Measurements from ENCODE around the gene ZNF77. TPM values are rescaled to one million over a fixed set of nuclear protein-coding genes. Genes with fewer than 3 reads are reported as not detected.
"Not testable (repeated sequence)": the region's sequence is repeated elsewhere in the genome, so short reads cannot be mapped to it uniquely, and the experiment has no call there.

ZNF77 gene
- total RNA-seq (2012; rRNA removed): 3.1 and 5.1 TPM in 2 replicates

DNA sequence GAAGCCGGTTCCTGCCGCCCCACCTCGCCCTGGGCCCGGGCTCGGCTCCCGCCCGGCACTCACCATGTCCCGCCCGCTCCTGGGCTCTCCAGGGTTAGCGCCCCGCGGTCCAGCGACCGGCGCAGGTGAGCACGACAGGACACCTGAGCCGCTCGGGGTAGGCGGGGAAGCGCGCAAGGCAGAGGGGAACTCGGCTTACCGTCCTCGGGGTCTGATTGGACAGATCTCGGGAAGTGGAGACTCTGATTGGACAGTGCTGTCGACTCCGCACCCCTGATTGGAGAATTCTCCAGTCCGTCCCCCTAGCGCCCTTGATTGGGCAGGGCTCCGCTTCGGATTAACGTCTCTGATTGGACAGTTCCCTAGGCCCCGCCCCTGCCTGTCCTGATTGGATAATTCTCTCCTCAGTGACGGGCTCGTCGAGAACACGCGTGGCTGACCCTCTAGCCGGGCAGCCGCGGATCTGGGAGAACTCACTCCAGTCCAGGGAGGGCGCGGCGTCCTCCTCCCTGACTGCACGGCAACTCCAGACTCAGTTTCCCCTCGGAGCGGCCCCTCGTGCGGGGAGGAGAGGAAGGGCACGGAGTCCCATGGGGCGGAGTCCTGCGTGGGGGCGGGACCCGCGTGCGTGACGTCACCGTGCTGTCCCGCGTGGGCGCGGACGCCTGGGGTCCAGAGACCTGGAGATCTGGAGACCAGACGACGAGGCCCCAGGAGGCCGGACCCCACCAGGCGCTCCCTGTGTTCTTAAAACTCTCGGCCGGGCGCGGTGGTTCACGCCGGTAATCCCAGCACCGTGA lies at the start of gene ZNF77:
ZNF77 (minus strand) TSS at position 197 of the 800 bp plus-strand sequence; CDS start at position 66, 131 bp downstream.
- Histone ChIP-seq H3K9ac (ENCODE audit: low read depth, low read length) (peak within 1 kb of the TSS; percentile 87), H3K4me1 (ENCODE audit: control insufficient read depth, insufficient read depth, low read length) (peaks cover 13% of the 10 kb centered on the region), H3K36me3 (ENCODE audit: insufficient read depth, low read length) (no peaks in the 10 kb centered on the region), H3K4me3 (ENCODE audit: low read length) (peak within 1 kb of the TSS; percentile 84), H3K27me3 (ENCODE audit: control insufficient read depth, insufficient read depth, low read length) (no peaks in the 10 kb centered on the region), H3K9me3 (replicated peaks; ENCODE audit: low read length) (no peaks in the 10 kb centered on the region), H3K4me2 (ENCODE audit: low read length) (peak within 1 kb of the TSS; percentile 99)

DNA sequence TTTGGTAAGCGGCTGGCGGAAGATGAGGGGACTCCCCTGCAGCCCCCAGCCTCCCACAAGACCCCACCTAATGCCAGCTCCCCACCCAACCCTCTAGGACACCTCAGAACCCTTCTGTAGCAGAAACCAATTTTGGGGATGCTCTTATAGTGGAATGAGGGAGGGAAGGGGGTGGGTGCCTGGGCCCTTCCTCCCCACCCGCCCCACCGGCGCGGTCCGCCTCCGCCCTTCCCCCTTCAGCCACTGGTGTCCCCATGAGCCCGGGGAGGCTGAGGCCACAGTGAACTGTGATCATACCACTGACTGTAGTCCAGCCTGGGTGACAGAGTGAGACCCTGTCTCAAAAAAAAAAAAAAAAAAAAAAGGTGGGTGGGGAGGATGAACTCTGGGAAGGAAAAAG lies 48.8 kb upstream of the ZNF77 start:
- Histone ChIP-seq H3K4me3 (ENCODE audit: low read length) (no peak overlapping the region), H3K36me3 (ENCODE audit: insufficient read depth, low read length) (no peaks in the 10 kb centered on the region), H3K4me2 (ENCODE audit: low read length) (no peak overlapping the region), H3K4me1 (ENCODE audit: control insufficient read depth, insufficient read depth, low read length) (no peaks in the 10 kb centered on the region), H3K27me3 (ENCODE audit: control insufficient read depth, insufficient read depth, low read length) (peaks cover 24% of the 10 kb centered on the region), H3K9me3 (replicated peaks; ENCODE audit: low read length) (no peaks in the 10 kb centered on the region), H3K9ac (ENCODE audit: low read depth, low read length) (no peak overlapping the region)

DNA sequence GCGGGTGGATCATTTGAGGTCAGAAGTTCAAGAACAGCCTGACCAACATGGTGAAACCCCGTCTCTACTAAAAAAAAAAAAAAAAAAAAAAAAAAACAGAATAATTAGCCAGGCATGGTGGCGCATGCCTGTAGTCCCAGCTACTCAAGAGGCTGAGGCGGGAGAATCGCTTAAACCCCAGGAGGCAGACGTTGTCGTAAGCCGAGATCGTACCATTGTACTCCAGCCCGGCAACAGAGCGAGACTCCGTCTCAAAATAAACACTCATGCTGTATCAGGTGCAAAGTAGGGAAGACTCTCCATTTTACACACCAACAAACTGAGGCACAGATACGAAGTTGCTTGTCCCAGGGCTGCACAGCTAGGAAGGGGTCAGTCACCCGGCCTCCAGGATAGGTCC lies 48.2 kb upstream of the ZNF77 start:
- Histone ChIP-seq H3K4me1 (ENCODE audit: control insufficient read depth, insufficient read depth, low read length) (no peaks in the 10 kb centered on the region), H3K9me3 (replicated peaks; ENCODE audit: low read length) (no peaks in the 10 kb centered on the region), H3K4me3 (ENCODE audit: low read length) (no peak overlapping the region), H3K9ac (ENCODE audit: low read depth, low read length) (no peak overlapping the region), H3K27me3 (ENCODE audit: control insufficient read depth, insufficient read depth, low read length) (peaks cover 26% of the 10 kb centered on the region), H3K4me2 (ENCODE audit: low read length) (no peak overlapping the region), H3K36me3 (ENCODE audit: insufficient read depth, low read length) (no peaks in the 10 kb centered on the region)

DNA sequence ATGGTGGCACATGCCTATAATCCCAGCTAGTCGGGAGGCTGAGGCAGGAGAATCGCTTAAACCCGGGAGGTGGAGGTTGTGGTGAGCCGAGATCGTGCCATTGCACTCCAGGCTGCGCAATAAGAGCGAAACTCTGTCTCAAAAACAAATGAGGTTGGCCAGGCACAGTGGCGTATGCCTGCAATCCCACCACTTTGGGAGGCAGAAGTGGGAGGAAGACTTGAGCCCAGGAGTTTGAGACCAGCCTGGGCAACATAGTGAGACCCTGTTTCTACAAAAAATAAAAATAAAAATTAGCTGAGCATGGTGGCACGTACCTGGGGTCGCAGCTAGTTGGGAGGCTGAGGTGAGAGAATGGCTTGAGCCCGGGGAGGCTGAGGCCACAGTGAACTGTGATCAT lies 47.6 kb upstream of the ZNF77 start:
- not testable (repeated sequence) for H3K4me3 ChIP-seq (ENCODE audit: low read length); H3K9me3 ChIP-seq (replicated peaks; ENCODE audit: low read length)

DNA sequence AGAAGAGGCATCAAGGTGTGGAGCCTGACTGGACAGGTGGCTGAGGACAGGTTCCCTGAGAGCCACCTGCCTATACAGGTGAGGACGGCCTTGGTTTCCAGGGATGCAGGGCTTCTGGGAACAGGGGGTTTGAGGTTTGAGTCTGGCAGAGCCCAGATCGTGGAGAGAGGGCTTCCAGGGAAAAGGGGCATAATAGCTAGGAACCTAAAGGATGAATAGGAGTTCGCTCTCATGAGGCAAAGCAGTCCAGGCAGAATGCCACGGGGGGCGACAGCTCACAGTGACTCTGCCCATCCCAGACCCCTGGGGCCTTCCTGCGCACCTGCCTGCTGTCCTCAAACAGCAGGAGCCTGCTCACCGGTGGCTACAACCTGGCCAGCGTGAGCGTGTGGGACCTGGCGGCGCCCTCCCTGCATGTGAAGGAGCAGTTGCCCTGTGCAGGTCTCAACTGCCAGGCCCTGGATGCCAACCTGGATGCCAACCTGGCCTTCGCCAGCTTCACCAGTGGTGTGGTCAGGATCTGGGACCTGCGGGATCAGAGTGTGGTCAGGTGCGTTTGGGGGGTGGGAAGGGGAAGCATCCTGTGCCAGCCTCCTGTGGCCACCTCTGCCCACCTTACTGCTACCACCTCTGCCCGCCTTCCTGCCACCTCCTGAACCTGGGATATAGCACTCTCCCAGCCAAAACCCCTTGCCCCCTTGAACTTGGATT lies 44.6 kb upstream of the ZNF77 start:
- Histone ChIP-seq H3K4me3 (ENCODE audit: low read length) (no peak overlapping the region), H3K4me1 (ENCODE audit: control insufficient read depth, insufficient read depth, low read length) (no peaks in the 10 kb centered on the region), H3K9me3 (replicated peaks; ENCODE audit: low read length) (no peaks in the 10 kb centered on the region), H3K27me3 (ENCODE audit: control insufficient read depth, insufficient read depth, low read length) (peaks cover 21% of the 10 kb centered on the region), H3K9ac (ENCODE audit: low read depth, low read length) (no peak overlapping the region), H3K36me3 (ENCODE audit: insufficient read depth, low read length) (no peaks in the 10 kb centered on the region), H3K4me2 (ENCODE audit: low read length) (no peak overlapping the region)

More for the DNA sequence above, 47.6 kb upstream of the ZNF77 start:
- not testable (repeated sequence) for H3K4me1 ChIP-seq (ENCODE audit: control insufficient read depth, insufficient read depth, low read length); H3K36me3 ChIP-seq (ENCODE audit: insufficient read depth, low read length); H3K4me2 ChIP-seq (ENCODE audit: low read length); H3K9ac ChIP-seq (ENCODE audit: low read depth, low read length)
- H3K27me3 ChIP-seq (ENCODE audit: control insufficient read depth, insufficient read depth, low read length): peaks cover 28% of the 10 kb centered on the region

DNA sequence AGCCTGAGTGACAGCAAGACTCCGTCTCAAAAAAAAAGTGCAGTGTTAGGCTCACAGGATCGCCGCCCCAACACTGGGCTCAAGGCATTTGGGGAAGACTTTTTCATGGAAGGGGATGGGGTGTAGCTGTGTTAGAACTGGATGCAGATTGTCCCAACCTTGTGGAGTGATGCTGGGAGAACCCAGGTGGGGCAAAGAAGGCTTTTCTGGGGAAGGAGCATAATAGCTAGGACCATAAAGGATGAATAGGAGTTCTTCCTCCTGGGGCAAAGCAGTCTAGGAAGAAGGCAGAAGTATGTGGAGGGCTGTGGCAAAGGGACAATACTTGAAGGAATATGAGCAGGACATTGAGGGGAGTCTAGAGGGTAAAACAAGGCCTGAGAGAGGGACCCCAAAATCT lies 43.8 kb upstream of the ZNF77 start:
- H3K4me1 ChIP-seq (ENCODE audit: control insufficient read depth, insufficient read depth, low read length): peaks cover 6% of the 10 kb centered on the region
- H3K27me3 ChIP-seq (ENCODE audit: control insufficient read depth, insufficient read depth, low read length): peaks cover 21% of the 10 kb centered on the region
- H3K4me2 ChIP-seq (ENCODE audit: low read length): no peak overlapping the region
- no peak overlapping the region for H3K9ac ChIP-seq (ENCODE audit: low read depth, low read length)
- no peaks in the 10 kb centered on the region for H3K9me3 ChIP-seq (replicated peaks; ENCODE audit: low read length)
- H3K36me3 ChIP-seq (ENCODE audit: insufficient read depth, low read length): no peaks in the 10 kb centered on the region
- no peak overlapping the region for H3K4me3 ChIP-seq (ENCODE audit: low read length)

DNA sequence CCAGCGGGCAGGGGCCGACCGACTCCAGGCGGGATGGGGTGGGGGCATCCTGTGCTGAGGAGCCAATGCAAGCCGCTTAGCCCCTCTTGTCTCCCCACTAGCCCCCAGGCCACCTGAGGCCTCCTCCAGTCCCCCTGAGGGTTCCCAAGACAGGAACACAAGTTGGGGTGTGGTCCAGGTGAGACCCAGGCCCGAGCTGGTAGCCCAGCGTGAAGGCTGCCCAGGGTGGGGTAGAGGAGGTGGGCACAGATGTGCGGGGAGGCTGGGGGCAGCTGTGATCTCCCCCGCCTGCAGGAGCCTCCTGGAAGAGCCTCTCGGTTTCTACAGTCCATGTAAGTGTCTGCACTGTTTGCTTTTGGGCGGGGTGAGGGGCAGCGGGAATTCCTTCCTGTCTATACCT lies 43.0 kb upstream of the ZNF77 start:
- peaks cover 21% of the 10 kb centered on the region for H3K27me3 ChIP-seq (ENCODE audit: control insufficient read depth, insufficient read depth, low read length)
- no peak overlapping the region for H3K4me2 ChIP-seq (ENCODE audit: low read length)
- H3K36me3 ChIP-seq (ENCODE audit: insufficient read depth, low read length): no peaks in the 10 kb centered on the region
- H3K9ac ChIP-seq (ENCODE audit: low read depth, low read length): no peak overlapping the region
- H3K4me3 ChIP-seq (ENCODE audit: low read length): no peak overlapping the region
- no peaks in the 10 kb centered on the region for H3K9me3 ChIP-seq (replicated peaks; ENCODE audit: low read length)
- H3K4me1 ChIP-seq (ENCODE audit: control insufficient read depth, insufficient read depth, low read length): peaks cover 12% of the 10 kb centered on the region

DNA sequence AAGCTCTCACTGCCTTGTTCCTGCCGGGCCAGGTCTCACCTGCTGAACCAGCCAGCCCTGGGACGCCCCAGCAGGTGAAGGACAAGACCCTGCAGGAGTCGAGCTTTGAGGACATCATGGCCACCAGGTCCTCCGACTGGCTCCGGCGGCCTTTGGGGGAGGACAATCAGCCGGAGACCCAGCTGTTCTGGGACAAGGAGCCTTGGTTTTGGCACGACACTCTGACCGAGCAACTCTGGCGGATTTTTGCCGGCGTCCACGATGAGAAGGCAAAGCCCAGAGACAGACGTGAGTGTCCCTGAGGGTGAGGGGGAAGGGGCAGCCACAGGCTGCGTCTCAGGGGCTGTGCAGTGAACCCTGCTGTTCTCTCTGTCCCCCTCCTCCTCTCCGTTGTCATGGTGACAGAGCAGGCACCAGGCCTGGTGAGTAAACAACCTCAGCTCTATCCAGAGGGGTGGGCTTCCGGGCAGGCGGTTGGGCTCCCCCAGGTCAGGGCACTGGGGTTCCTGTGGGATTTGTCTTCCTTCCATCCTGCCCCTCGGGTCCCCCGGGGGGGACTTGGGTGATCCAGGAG lies 42.3 kb upstream of the ZNF77 start:
- H3K4me3 ChIP-seq (ENCODE audit: low read length): no peak overlapping the region
- no peak overlapping the region for H3K4me2 ChIP-seq (ENCODE audit: low read length)
- H3K9ac ChIP-seq (ENCODE audit: low read depth, low read length): no peak overlapping the region
- no peaks in the 10 kb centered on the region for H3K9me3 ChIP-seq (replicated peaks; ENCODE audit: low read length)
- peaks cover 21% of the 10 kb centered on the region for H3K27me3 ChIP-seq (ENCODE audit: control insufficient read depth, insufficient read depth, low read length)
- peaks cover 17% of the 10 kb centered on the region for H3K4me1 ChIP-seq (ENCODE audit: control insufficient read depth, insufficient read depth, low read length)
- H3K36me3 ChIP-seq (ENCODE audit: insufficient read depth, low read length): no peaks in the 10 kb centered on the region

DNA sequence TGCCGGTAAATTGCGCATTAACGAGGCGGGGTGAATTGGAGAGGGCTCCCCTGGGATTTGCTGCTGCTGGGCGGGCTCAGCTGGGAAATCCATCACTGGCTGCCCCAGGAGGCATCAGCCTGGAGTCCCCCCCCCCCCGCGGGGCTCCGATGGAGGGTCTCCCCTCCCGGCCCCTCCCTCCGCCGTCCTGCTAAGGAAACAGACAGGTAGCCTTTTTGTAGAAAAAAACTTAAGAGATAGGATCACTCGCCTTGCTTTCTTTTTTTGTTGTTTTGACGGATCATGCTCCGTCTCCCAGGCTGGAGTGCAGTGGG lies 39.4 kb upstream of the ZNF77 start:
- Histone ChIP-seq H3K4me3 (ENCODE audit: low read length) (peak overlapping the region; percentile 60), H3K27me3 (ENCODE audit: control insufficient read depth, insufficient read depth, low read length) (peaks cover 22% of the 10 kb centered on the region), H3K4me1 (ENCODE audit: control insufficient read depth, insufficient read depth, low read length) (peaks cover 17% of the 10 kb centered on the region), H3K9me3 (replicated peaks; ENCODE audit: low read length) (no peaks in the 10 kb centered on the region), H3K36me3 (ENCODE audit: insufficient read depth, low read length) (no peaks in the 10 kb centered on the region), H3K9ac (ENCODE audit: low read depth, low read length) (no peak overlapping the region), H3K4me2 (ENCODE audit: low read length) (peak overlapping the region; percentile 75)

DNA sequence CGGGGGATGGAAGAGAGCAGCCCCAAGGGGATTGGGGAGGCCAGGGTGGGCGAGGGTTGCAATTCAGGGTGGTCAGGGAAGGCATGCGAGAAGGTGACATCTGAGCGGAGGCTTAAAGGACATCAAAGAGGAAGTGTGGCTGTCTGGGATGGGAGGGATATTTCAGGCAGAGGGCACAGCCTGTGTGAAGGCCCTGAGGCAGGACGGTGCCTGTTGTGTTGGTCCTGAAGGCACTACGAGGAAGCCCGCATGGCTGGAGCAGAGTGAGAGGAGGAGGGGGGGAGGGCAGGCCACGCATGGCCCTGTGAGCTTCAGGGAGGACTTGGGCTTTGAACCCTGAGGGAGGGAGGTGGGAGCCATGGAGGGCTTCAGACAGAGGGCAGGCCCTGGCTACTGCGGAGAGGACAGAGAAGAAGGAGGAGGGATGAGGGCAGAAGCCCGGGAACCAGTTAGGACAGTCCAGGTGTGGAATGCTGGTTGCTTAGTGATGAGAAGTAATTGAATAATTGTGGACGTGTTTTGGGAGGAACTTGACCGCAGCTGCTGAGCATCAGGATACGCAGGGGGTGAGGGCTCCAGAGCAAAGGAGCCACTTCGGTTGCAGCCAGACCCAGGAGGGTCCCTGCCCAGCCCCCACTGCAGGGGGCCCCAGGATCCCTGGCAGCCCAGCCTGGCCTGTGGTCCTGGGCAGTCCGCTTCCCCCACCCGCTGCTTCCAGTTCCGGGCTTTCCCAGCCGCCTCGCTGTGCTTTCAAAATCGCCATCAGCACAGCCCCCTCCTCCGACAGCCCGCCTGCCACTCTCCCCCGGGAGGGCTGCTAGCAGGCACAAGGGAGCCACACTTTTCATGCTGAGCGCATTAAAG lies 38.8 kb upstream of the ZNF77 start:
- H3K4me2 ChIP-seq (ENCODE audit: low read length): peak overlapping the region; percentile 75
- H3K9me3 ChIP-seq (replicated peaks; ENCODE audit: low read length): no peaks in the 10 kb centered on the region
- H3K27me3 ChIP-seq (ENCODE audit: control insufficient read depth, insufficient read depth, low read length): peaks cover 19% of the 10 kb centered on the region
- H3K36me3 ChIP-seq (ENCODE audit: insufficient read depth, low read length): no peaks in the 10 kb centered on the region
- H3K9ac ChIP-seq (ENCODE audit: low read depth, low read length): no peak overlapping the region
- H3K4me1 ChIP-seq (ENCODE audit: control insufficient read depth, insufficient read depth, low read length): peaks cover 19% of the 10 kb centered on the region
- H3K4me3 ChIP-seq (ENCODE audit: low read length): peak overlapping the region; percentile 60

DNA sequence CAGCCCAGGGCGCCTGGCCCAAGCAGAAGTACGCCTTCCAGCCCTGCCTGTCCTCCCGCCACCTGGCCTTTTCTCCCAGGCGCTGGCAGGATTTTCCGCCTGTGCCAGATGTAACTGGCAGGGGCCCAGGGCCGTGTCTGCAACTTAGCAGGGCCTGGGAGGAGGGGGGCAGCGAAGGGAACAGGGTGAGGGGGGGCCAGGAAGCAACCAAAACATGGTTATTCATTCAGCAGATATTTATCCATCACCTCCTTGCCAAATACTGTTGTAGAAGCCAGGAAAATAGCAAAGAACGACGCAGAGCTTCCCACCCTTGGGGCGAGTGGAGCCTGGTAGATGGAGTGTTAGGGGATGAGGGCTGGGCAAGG lies 38.2 kb upstream of the ZNF77 start:
- Histone ChIP-seq H3K4me1 (ENCODE audit: control insufficient read depth, insufficient read depth, low read length) (peaks cover 22% of the 10 kb centered on the region), H3K9ac (ENCODE audit: low read depth, low read length) (no peak overlapping the region), H3K4me2 (ENCODE audit: low read length) (peak overlapping the region; percentile 75), H3K36me3 (ENCODE audit: insufficient read depth, low read length) (no peaks in the 10 kb centered on the region), H3K27me3 (ENCODE audit: control insufficient read depth, insufficient read depth, low read length) (peaks cover 17% of the 10 kb centered on the region), H3K4me3 (ENCODE audit: low read length) (no peak overlapping the region), H3K9me3 (replicated peaks; ENCODE audit: low read length) (no peaks in the 10 kb centered on the region)

Measured in skeletal muscle satellite cell (primary cell).